Thyroid gland (tissue), 4 donors: Measurements from ENCODE around the gene FAM89B.

Experiments
- CTCF ChIP-seq, 6 experiments: fragments of 200-600 bp in 3 of 6; fragments of 450-650 bp in 3 of 6; sonication (generic) in 3 of 6; IDR thresholded peaks; one replicate each; pipeline ENCODE4 v1.5.1; 2016 to 2019; ENCODE audit warnings: antibody characterized with exemption in 6 of 6, mild to moderate bottlenecking in 2 of 6, inconsistent platforms in 1 of 6, moderate library complexity in 1 of 6
- POLR2A ChIP-seq, 2 donors: fragments of 450-650 bp; IDR thresholded peaks; one replicate each; pipeline ENCODE4 v1.6.1; 2017; ENCODE audit warnings: antibody characterized with exemption in 2 of 2, mild to moderate bottlenecking in 2 of 2, moderate library complexity in 1 of 2

- no peak for TF ChIP-seq CTCF (IDR thresholded peaks at IDR 0.05)
- no peak for TF ChIP-seq POLR2A (IDR thresholded peaks at IDR 0.05)
Observed at GRCh38 chr11:65599955-65600246, 27.6 kb downstream of the FAM89B start.
